Natural killer cell (primary cell): ENCODE results near the gene TMEM270. TPM values are rescaled to one million over a fixed set of nuclear protein-coding genes. Genes with fewer than 3 reads are reported as not detected.

Source experiments
- ATAC-seq, 3 donors: fragments of 150-1000 bp in 2 of 3; fragments of 200-7000 bp in 1 of 3; cut with Tn5 transposase; 1 replicate in 1 of 3; 2 replicates in 2 of 3; pipeline ENCODE4 v1.10.0; 2021; ENCODE audit warnings: mild to moderate bottlenecking in 2 of 3, moderate library complexity in 2 of 3
- DNase-seq, 2 donors: peaks; one replicate each; pipeline versions ENCODE4 v3.0.0 to v3.0.0-alpha.2; 2013 to 2021; ENCODE audit warnings: mixed read lengths in 1 of 2
- H3K27ac ChIP-seq: one replicate; pipeline ENCODE4 v1.5.1; 2013; ENCODE audit warnings: mild to moderate bottlenecking, low read length
- H3K27me3 ChIP-seq: one replicate; pipeline ENCODE4 v1.6.1; 2013; ENCODE audit warnings: low read length; ENCODE audit not compliant: control insufficient read depth, insufficient read depth
- H3K36me3 ChIP-seq: one replicate; pipeline ENCODE4 v1.6.1; 2013; ENCODE audit warnings: low read length; ENCODE audit not compliant: control insufficient read depth, insufficient read depth
- H3K4me1 ChIP-seq: one replicate; pipeline ENCODE4 v1.6.1; 2013; ENCODE audit warnings: low read length; ENCODE audit not compliant: control insufficient read depth, insufficient read depth
- H3K4me3 ChIP-seq: one replicate; pipeline ENCODE4 v1.5.1; 2013; ENCODE audit warnings: low read length
- H3K9me3 ChIP-seq: one replicate; pipeline ENCODE4 v1.6.1; 2013; ENCODE audit warnings: low read length; ENCODE audit not compliant: control insufficient read depth, insufficient read depth
- H3K27ac Mint-ChIP-seq, 2 donors: one replicate each; pipeline ENCODE4 v1.8.0; 2022; ENCODE audit warnings: mild to moderate bottlenecking in 2 of 2, mixed read lengths in 2 of 2, moderate library complexity in 1 of 2
- H3K27me3 Mint-ChIP-seq, 2 donors: one replicate each; pipeline ENCODE4 v1.8.0; 2022; ENCODE audit warnings: low read depth in 2 of 2, mixed read lengths in 2 of 2
- H3K36me3 Mint-ChIP-seq: one replicate; pipeline ENCODE4 v1.8.0; 2022; ENCODE audit warnings: mixed read lengths
- H3K4me1 Mint-ChIP-seq, 2 donors: one replicate each; pipeline ENCODE4 v1.8.0; 2022; ENCODE audit warnings: mixed read lengths in 2 of 2
- H3K4me3 Mint-ChIP-seq: one replicate; pipeline ENCODE4 v1.8.0; 2022; ENCODE audit warnings: mild to moderate bottlenecking, moderate library complexity, mixed read lengths
- H3K9me3 Mint-ChIP-seq, 2 donors: one replicate each; pipeline ENCODE4 v1.8.0; 2022; ENCODE audit warnings: mixed read lengths in 2 of 2
- CTCF ChIP-seq: fragments of 200-600 bp; IDR thresholded peaks from one replicate; pipeline ENCODE4 v1.8.0; 2022; ENCODE audit warnings: antibody characterized with exemption
- WGBS: methylation state at CpG from one replicate; pipeline ENCODE4 v1.1.7; 2013; ENCODE audit warnings: missing lambda C conversion rate; ENCODE audit not compliant: insufficient coverage; 5-methylcytosine and 5-hydroxymethylcytosine counted together
- intact Hi-C: fragments of 100-400 bp; cut with micrococcal nuclease; formaldehyde crosslinking; loops from one replicate; pipeline ENCODE4 v1.14.2; 2022
- total RNA-seq, 4 donors: library from RNA; stranded (reverse); fragments of 120-200 nt in 1 of 4; gene quantifications; one replicate each; pipeline versions ENCODE4 v1.2.3 to v1.2.4, GENCODE V29; 2013 to 2022

Gene TMEM270
- total RNA-seq, 3 donors from 2014 or later (not counting 1 experiment from before 2014, with no cell fraction given), result not detected

GRCh38 chr7:73900286-73900685, 39.3 kb downstream of the TMEM270 start:
- TF ChIP-seq CTCF, result no peak
- H3K4me3 Mint-ChIP-seq, result no peak overlapping the region
- no peaks in the 10 kb centered on the region for H3K36me3 Mint-ChIP-seq
- Histone ChIP-seq H3K4me3 (no peak overlapping the region), H3K4me1 (no peaks in the 10 kb centered on the region), H3K27me3 (no peaks in the 10 kb centered on the region), H3K9me3 (no peaks in the 10 kb centered on the region), H3K27ac (no peak overlapping the region), H3K36me3 (no peaks in the 10 kb centered on the region)
- H3K9me3 Mint-ChIP-seq, result no peaks in the 10 kb centered on the region
- no peak for DNase-seq
- H3K27ac Mint-ChIP-seq, result no peak overlapping the region
- peaks cover 0 to 3% of the 10 kb centered on the region in 2 donors for H3K27me3 Mint-ChIP-seq
- WGBS, result 72% methylated on average over 5 of the region's 5 CpGs
- H3K4me1 Mint-ChIP-seq, result no peaks in the 10 kb centered on the region
- ATAC-seq, result no peak
- intact Hi-C loops, result no loop called here

- no peak for ATAC-seq
- Mint-ChIP-seq H3K4me3 (no peak overlapping the region), H3K36me3 (no peaks in the 10 kb centered on the region), H3K9me3 (no peaks in the 10 kb centered on the region), H3K27me3 (peaks cover 0 to 3% of the 10 kb centered on the region in 2 donors), H3K4me1 (no peaks in the 10 kb centered on the region), H3K27ac (no peak overlapping the region)
- H3K4me1 ChIP-seq, result no peaks in the 10 kb centered on the region
- intact Hi-C loops, result no loop called here
- H3K27ac ChIP-seq, result no peak overlapping the region
- no peak overlapping the region for H3K4me3 ChIP-seq
- no peak for TF ChIP-seq CTCF
- H3K27me3 ChIP-seq, result no peaks in the 10 kb centered on the region
- no peaks in the 10 kb centered on the region for H3K36me3 ChIP-seq
- WGBS, result 76% methylated on average over 3 of the region's 3 CpGs
- H3K9me3 ChIP-seq, result no peaks in the 10 kb centered on the region
- no peak for DNase-seq
These were observed 40.4 kb downstream of the TMEM270 start for GRCh38 chr7:73901231-73901822.

GRCh38 chr7:73901823-73902597, 41.1 kb downstream of the TMEM270 start:
- H3K27ac Mint-ChIP-seq, result no peak overlapping the region
- Histone ChIP-seq H3K4me3 (no peak overlapping the region), H3K27me3 (no peaks in the 10 kb centered on the region), H3K9me3 (no peaks in the 10 kb centered on the region), H3K27ac (no peak overlapping the region), H3K4me1 (no peaks in the 10 kb centered on the region), H3K36me3 (no peaks in the 10 kb centered on the region)
- H3K9me3 Mint-ChIP-seq, result no peaks in the 10 kb centered on the region
- ATAC-seq (no peak), DNase-seq (no peak)
- peaks cover 0 to 3% of the 10 kb centered on the region in 2 donors for H3K27me3 Mint-ChIP-seq
- H3K36me3 Mint-ChIP-seq, result no peaks in the 10 kb centered on the region
- TF ChIP-seq CTCF, result no peak
- H3K4me1 Mint-ChIP-seq, result no peaks in the 10 kb centered on the region
- no peak overlapping the region for H3K4me3 Mint-ChIP-seq
- 92% methylated on average over 14 of the region's 15 CpGs for WGBS
- intact Hi-C loops, result no loop called here
